GF-D8 (cell line): Measurements from ENCODE around the gene FAM171A2.
"Not testable (repeated sequence)": the region's sequence is repeated elsewhere in the genome, so short reads cannot be mapped to it uniquely, and the experiment has no call there.

Source experiments
- DNase-seq: peaks from one replicate; lab custom pipeline; 2025; lab: John Stamatoyannopoulos, UW

The FAM171A2 gene

GRCh38 chr17:44383861-44384260 lies 20.2 kb upstream of the FAM171A2 start:
- DNase-seq = no peak

GRCh38 chr17:44383363-44383762 lies 19.7 kb upstream of the FAM171A2 start:
- no peak for DNase-seq

- DNase-seq = no peak
Observed at GRCh38 chr17:44382917-44383316, 19.3 kb upstream of the FAM171A2 start.

GRCh38 chr17:44381810-44382305 lies 18.2 kb upstream of the FAM171A2 start:
- no peak for DNase-seq

DNA sequence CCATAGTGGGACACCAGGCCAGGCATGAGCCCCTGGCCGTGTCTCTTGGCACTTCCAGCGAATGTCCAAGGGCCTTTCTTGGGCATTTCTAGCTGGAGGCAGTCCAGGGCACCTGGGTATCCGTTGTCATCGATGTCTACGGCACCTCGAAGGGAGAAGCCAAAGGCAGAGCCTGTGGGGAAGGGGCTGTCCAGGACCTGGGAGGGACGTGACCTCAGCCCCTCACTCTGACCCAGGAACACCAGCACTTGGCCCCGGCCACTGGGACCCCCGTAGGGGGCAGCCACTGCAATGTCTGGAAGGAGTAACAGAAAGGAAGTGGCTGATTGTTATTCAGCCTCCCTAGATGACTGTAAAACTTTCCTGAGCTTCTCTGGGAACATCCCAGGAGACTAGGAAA lies 17.1 kb upstream of the FAM171A2 start:
- no peak for DNase-seq

DNA sequence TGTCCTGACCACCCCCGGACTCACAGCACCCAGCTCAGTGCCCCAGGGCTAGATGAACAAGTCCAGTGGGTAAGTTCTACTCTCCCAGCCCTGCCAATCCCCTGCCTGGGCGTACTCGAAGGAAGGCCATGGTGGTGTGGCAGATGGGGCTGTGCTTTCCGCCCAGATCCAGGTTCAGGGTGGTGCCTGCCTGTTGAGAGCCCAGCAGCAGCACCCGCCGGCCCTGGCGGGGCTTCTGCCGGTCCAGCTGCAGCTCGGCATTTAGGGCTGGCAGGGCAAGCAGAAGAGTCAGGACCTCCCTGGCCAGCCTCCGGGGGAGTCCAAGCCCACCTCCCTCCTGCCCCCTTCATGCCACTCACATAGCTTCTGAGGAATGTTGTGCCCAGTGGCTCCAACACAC lies 16.2 kb upstream of the FAM171A2 start:
- DNase-seq = no peak

DNA sequence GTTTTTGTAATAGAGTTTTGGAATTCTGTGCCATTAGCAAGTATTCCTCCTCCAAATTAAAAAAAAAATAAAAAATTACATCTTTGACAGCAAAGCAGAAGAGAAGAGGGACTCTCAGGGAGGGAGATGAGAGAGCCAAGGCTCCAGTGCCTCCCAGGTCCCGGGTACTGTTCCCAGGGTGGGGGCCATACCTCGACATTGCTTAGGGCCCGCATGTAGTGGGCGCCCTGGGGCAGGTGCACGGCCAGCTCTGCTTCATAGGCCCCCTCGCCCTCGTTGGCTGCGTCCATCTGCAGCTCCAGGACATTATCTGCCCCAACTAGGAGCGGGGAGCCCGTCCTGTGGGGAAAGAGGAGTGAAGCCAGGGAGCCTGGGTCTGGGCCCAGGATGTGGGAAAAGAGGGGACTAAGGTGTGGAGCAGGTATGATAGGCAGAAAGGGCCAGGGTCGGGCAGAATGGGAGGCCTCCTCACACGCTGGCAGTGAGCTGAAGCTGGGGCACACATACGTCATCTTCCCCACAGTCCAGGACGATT lies 14.6 kb upstream of the FAM171A2 start:
- no peak for DNase-seq

DNA sequence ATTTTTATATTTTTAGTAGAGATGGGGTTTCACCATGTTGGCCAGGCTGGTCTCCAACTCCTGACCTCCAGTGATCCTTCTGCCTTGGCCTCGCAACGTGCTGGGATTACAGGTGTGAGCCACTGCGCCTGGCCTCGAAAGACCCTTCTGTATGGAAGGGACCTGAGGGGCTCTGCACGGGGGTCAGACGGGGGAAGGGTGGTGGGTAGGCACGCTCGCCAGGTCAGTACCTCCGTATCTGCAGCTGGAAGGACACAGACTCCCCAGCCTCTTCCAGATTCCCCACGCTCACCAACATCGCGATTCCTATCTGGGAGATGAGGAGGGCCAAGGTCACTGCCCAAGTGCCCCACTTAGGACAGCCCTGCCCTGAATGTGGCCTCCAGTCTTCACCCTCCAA lies 13.1 kb upstream of the FAM171A2 start:
- no peak for DNase-seq

GRCh38 chr17:44376124-44376523 lies 12.5 kb upstream of the FAM171A2 start:
- DNase-seq = no peak

- no peak for DNase-seq
Observed at GRCh38 chr17:44375196-44376017, 11.8 kb upstream of the FAM171A2 start.

DNA sequence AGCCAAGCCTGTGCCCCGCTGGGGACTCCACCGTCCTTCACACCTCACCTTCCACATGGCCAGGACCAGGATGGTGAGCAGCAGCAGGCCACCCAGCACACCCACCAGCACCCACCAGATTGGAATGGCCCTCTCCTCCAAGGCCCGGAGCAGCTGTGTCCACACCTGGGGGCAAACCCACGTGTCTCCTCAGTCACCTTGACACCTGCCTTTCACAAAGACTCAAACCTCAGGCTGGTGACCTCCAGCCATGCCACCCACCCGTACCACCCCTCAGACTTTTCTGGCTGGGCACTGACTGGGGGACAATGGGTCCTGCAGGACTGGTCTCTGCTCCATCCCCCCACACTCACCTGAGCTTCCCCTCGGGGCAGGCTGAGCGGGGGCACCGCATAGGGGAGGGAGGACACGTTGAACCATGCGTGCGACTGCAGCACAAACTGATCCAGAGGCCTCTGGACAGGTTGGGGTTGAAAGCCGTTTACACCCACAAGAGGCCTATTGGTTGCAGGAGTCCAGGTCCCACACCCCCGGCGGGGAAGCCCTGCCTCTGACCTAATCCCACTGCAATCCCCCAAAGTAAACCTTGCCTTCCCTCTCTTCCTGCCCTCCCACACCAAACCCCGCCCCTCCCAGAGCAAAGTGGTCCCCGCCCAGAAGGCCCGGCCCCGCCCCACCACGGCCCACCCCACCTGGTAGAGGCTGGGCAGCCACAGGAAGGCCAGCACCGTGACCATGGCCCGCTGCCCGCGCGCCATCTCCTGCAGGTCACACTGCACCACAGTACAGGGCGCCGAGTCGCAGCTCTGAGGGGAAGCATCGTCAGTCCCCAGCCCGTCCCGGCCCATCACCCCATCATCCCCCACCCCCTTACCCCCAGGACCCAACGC lies 10.9 kb upstream of the FAM171A2 start:
- DNase-seq = no peak

DNA sequence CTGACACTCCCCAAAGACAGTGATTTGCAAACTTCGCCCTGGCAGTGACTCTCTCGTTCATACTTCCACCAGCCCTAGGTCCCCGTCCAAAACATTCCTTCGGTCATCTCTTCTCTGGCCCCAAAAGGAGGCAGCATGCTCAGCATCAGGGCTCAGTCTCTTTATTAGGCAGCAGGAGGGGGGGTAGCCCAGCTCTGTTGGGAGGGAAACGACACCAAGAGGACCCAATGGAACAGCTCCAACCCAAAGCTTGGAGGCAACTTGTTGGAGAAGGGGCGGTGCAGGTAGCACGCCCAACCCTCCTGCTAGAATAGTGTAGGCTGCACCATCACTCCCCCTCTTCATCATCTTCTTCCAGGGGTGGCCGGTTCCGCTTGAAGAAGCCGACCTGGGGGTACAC lies 8.4 kb upstream of the FAM171A2 start:
- no peak for DNase-seq

GRCh38 chr17:44369414-44370023 lies 5.9 kb upstream of the FAM171A2 start:
- not testable (repeated sequence) for DNase-seq

GRCh38 chr17:44368391-44369243 lies 5.0 kb upstream of the FAM171A2 start:
- DNase-seq = not testable (repeated sequence)

DNA sequence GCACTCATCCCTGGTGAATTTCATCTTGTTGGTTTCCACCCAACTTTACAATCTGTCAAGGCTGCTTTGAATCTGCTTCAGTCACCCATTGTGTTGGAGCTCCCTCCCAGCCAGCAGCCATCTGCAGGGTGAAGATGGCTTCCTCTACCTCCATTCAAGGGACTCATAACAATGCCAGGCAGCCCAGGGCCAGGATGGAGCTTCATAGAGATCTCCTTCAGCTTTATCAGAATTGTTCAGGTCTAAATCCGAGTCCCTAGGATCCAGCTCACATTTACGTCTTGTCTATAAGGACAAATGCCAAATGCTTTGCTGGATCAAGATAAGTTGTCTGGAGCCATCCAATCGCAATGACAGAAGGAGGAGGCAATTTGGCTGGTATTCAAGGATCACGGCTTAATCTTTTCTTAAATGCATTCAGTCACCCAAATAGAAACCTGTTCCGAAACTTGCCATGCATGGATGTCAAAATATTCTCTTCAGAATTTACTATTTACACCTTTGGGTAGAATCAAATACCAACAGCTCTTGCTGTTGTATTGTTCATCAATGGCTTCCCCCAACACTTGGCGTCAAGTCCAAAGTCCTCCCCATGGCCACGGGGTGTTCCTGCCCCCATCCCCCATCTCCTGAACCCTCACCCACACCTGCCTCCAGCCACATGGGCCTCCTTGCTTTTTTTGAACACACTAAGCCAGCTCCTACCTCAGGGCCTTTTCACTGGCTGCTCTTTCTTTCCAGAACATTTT lies 3.8 kb upstream of the FAM171A2 start:
- DNase-seq = no peak

DNA sequence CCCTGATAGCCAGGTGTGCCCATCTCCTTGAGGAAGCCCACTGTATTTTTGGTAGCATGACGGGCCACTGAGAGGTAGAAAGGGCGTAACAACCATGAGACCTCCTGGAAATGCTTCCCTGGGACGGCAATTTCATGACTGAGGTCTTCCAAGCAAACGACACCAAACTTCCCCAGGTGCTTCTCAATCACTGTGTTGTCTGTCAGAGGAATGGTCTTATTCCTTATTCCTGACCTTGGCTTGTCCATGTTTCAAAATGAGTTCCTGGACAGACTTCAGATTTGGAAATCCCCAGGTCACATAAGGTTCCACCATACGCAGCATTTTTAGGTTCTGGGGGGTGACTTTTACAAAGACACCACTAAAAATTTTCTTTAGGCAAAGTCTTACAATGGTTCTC lies 1.4 kb upstream of the FAM171A2 start:
- DNase-seq = not testable (repeated sequence)

- no peak for DNase-seq
Observed at GRCh38 chr17:44362949-44363612, 572 bp downstream of the FAM171A2 start.

- DNase-seq = no peak
Observed at GRCh38 chr17:44362459-44362948, 1.1 kb downstream of the FAM171A2 start.
